GM10266 (cell line): Measurements from ENCODE around the gene GAS7.

Experiments
- DNase-seq: peaks from one replicate; pipeline ENCODE4 v3.0.0; 2012; ENCODE audit errors: extremely low spot score
- TF ChIP-seq, protein P1 (sequence below): IDR thresholded peaks from 2 replicates; pipeline ENCODE4 v1.5.1; 2012; ENCODE audit warnings: mild to moderate bottlenecking, low read depth; ENCODE audit not compliant: control insufficient read depth, insufficient read depth; ENCODE audit errors: missing control alignments

GAS7 gene

GRCh38 chr17:9917131-9917530 lies 281.3 kb downstream of the GAS7 start:
- TF ChIP-seq, protein P1, sequence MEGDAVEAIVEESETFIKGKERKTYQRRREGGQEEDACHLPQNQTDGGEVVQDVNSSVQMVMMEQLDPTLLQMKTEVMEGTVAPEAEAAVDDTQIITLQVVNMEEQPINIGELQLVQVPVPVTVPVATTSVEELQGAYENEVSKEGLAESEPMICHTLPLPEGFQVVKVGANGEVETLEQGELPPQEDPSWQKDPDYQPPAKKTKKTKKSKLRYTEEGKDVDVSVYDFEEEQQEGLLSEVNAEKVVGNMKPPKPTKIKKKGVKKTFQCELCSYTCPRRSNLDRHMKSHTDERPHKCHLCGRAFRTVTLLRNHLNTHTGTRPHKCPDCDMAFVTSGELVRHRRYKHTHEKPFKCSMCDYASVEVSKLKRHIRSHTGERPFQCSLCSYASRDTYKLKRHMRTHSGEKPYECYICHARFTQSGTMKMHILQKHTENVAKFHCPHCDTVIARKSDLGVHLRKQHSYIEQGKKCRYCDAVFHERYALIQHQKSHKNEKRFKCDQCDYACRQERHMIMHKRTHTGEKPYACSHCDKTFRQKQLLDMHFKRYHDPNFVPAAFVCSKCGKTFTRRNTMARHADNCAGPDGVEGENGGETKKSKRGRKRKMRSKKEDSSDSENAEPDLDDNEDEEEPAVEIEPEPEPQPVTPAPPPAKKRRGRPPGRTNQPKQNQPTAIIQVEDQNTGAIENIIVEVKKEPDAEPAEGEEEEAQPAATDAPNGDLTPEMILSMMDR: no peak
- DNase-seq: no peak

DNA sequence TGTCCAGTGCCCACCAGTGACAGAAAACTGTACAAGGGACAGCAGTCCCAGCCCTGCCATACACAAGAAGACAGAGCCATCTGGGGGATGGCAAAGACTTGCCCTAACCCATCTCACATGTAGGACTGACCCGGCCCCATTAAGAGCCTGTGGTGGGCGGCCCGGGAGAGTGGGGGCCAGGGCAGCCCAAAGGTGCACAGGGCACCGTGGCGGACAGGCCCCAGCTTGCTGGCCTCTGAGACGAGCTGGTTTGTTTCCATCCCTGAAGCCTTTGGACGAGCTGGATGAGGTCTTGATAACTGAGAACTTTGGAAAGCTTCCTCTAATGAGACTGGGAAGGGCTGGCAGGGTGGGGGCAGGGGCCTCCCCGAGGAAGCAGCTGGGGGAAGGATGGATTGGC lies 282.3 kb downstream of the GAS7 start:
- DNase-seq: no peak
- TF ChIP-seq, protein P1: no peak

- DNase-seq: no peak
- TF ChIP-seq, protein P1: no peak
Measured at GRCh38 chr17:9913476-9913875, 284.9 kb downstream of the GAS7 start.

- TF ChIP-seq, protein P1: no peak
- DNase-seq: no peak
Measured at GRCh38 chr17:9912121-9913099, 286.0 kb downstream of the GAS7 start.

DNA sequence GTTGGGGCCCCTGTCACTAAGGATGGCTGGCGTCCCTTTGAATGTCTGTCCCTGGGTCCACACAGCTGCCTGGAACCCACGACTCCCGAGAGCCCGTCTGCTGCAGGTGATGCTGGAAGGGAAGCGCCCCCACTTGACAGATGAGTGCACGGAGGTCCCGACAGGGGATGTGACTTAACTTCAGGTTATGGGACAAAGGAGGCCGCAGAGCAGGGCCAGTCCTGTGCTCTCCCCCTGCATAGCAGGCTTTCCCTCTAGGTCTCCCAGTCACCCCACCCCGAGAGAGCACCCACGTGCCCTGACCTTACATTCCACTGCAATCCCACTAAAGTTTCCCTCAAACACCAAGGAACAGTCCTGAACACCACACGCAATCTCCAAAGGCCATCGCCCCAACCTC lies 287.3 kb downstream of the GAS7 start:
- TF ChIP-seq, protein P1: no peak
- DNase-seq: no peak

DNA sequence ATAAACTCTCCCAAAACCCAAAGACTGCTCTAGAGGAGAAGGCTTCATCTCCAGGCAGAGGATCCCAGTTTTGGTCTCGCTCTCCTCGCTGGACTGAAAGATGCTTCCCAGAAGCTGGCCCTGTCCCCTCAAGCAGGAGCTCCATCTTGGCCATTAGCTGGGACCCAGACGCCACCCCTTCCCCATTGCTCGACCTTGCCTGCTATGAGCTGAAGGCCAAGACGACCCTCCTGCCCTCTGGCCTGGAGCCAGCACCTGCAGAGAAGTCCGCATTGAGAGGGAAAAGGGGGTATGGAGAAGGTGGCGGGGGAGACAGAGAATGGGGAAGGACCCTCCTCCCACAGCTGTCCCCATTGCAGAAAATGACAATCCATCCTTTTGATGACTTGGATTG lies 289.8 kb downstream of the GAS7 start:
- TF ChIP-seq, protein P1: no peak
- no peak for DNase-seq
